HG03558 (cell line): ENCODE results near the gene ZNF697.
"Not testable (repeated sequence)": the region's sequence is repeated elsewhere in the genome, so short reads cannot be mapped to it uniquely, and the experiment has no call there.

Experiments used
- ATAC-seq: cut with Tn5 transposase; IDR thresholded peaks from one replicate; pipeline ENCODE4 v1.9.1; 2021; ENCODE audit warnings: moderate number of reproducible peaks; ENCODE audit not compliant: unreplicated experiment; ENCODE audit errors: extremely low read depth

Gene ZNF697

DNA sequence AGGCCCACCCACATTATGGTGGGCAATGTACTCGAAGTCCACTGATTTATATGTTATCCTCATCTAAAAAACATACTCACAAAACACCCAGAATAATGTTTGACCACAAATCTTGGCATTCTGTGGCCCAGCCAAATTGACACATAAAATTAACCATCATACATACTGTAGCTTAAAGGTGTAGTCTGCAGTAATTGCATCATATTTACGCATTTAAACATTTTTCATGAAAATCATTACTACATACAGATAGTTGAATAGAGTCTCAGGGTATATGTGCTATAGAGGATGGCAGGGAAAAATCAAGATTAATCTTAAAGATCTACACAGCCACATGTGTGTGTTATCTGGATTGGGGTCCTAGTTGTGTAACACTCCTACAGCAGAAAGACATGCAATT is 14.5 kb downstream of the ZNF697 start:
- ATAC-seq, result no peak

GRCh38 chr1:119632841-119633240 is 15.2 kb downstream of the ZNF697 start:
- no peak for ATAC-seq

GRCh38 chr1:119632103-119632490 is 16.0 kb downstream of the ZNF697 start:
- ATAC-seq, result no peak

DNA sequence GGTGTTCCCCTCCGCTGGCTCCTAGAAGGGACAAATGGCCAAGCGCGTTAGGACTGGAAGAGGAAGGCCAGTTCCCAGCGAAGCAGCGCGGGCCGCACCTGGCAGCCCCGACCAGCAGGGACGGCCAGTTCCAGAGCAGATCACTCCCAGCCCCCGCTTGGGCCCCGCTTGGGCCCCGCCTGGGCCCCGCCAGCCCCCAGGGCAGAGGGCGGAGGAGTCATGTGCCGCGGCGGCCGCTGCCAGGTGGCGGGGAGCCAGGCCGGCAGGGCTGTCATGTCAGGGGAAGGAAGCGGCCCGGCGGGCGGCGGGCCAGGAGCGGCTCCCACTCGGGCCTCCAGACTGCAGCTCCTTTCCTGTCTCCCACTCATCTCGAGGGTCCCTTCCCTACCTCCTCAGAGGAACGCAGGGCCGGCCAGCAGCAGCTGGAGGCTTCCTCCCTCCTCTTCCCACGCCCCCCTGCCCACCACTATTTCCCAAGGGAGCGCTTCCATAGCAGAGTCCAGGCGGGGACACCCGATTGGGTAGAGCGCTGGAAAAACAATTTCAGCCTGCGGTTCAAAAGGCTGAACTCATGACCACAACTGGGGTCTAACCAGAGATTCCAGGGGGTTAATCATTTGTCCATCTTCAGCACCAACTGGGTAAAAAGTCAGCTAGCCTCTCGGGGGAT is 16.5 kb downstream of the ZNF697 start:
- ATAC-seq, result no peak

GRCh38 chr1:119631086-119631432 is 17.0 kb downstream of the ZNF697 start:
- ATAC-seq, result no peak

DNA sequence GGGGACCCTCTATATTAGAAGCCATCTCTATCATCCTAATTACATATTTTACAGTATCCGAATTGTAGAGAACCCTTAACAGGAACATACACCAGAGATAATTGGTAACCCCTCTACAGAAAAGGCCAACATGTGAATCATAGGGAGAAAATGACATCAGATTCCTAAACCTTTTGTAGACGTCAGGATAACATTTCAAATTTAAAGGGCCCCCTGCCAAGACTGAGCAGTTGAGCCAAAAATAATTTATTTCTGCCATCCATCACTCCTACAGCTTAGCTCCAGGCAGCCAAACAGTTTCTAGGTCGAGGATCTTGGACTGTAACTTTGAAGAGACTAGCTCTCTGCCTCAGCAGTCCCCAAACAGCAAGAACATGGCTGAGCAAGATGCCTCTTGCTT is 21.2 kb downstream of the ZNF697 start:
- ATAC-seq, result no peak

- ATAC-seq, result no peak
Observed at GRCh38 chr1:119626011-119626545, 22.0 kb downstream of the ZNF697 start.

DNA sequence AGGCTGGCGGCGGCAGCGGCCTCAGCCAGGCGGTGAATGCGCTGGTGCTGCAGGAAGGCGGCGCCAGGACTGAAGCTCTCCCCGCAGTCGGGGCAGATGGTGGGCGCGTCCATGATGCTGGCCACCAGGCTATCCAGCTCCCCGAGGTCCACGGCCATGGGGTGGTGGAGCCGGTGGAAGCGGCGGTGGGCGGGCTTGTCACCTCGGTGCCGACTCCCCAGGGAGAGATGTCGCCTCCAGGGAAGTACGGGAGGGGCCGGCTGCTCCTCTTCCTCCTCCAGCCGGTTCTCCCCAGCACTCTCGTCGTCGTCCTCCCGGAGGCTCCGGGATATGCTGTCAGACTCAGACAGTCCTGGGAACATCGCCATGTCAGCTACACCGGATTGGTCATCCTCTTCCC is 24.4 kb downstream of the ZNF697 start:
- ATAC-seq, result no peak

DNA sequence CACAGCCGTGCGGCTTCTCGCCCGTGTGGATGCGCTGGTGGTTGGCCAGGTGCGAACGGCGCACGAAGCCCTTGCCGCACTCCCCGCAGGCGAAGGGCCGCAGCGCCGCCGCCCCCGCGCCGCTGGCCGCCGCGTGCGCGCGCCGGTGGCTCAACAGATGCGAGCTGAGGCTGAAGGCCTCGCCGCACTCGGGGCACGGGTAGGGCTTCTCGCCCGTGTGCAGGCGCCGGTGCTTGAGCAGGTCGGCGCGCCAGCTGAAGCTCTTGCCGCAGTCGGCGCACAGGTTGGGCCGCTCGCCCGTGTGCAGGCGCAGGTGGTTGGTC is 24.9 kb downstream of the ZNF697 start:
- ATAC-seq, result no peak

- ATAC-seq, result no peak
Observed at GRCh38 chr1:119622311-119623192, 25.5 kb downstream of the ZNF697 start.

DNA sequence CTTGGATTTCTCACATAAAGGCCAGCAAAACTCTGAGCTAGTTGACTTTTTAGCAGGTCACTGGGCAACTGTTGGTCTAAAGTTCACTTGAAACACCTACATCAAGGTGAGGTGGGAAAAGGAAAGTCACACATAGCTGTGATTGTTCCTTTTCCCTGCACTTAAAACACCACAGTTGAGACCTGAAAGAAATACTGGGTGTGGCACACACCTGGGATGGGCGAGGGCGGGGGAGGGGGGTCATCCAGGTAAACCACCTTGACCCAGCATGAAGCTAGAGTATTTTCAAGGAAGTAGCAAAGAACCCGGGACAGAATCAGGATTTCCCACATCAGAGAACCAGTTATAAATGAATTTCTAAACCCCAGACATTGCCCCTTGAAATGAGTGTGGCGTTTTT is 26.4 kb downstream of the ZNF697 start:
- no peak for ATAC-seq

- ATAC-seq, result no peak
Observed at GRCh38 chr1:119617751-119618691, 30.0 kb downstream of the ZNF697 start.

- not testable (repeated sequence) for ATAC-seq
Observed at GRCh38 chr1:119616748-119617147, 31.3 kb downstream of the ZNF697 start.

DNA sequence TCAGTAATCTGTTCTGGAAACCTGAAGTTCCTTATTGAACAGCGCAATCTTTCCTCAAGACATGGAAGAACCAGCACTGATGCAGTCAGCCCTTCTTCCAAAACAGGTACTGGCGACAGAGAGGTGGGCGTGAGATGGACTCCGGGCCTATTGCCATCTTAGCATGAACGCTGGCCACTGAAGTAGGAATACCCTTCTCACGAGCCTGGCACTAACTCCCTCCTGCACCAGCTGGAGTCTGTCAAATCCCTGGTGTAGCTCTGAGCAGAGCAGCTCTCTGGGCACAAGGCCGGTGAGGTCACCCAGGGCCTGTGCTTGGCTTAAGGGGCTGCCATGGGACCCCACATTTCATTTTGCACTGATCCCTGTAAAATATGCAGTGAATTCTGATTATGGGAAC is 33.0 kb downstream of the ZNF697 start:
- not testable (repeated sequence) for ATAC-seq

GRCh38 chr1:119613769-119614720 is 34.0 kb downstream of the ZNF697 start:
- ATAC-seq, result no peak

- ATAC-seq, result no peak
Observed at GRCh38 chr1:119611701-119612113, 36.4 kb downstream of the ZNF697 start.

GRCh38 chr1:119608816-119609215 is 39.2 kb downstream of the ZNF697 start:
- not testable (repeated sequence) for ATAC-seq

GRCh38 chr1:119607087-119607807 is 40.8 kb downstream of the ZNF697 start:
- ATAC-seq, result not testable (repeated sequence)

GRCh38 chr1:119606394-119606793 is 41.7 kb downstream of the ZNF697 start:
- ATAC-seq, result no peak
